Fibroblast of lung (primary cell): ENCODE measurements around the gene KDR. TPM values are rescaled to one million over a fixed set of nuclear protein-coding genes. Genes with fewer than 3 reads are reported as not detected.

ENCODE experiments used
- DNase-seq, 2 donors: peaks; one replicate each; pipeline versions ENCODE4 v3.0.0 to v3.0.0-alpha.2; 2010; ENCODE audit warnings: low read depth in 2 of 2
- H2AFZ ChIP-seq: 2 replicates; pipeline ENCODE4 v1.5.1; 2012; ENCODE audit warnings: low read length, control low read depth, inconsistent platforms
- H3K27ac ChIP-seq: 2 replicates; pipeline ENCODE4 v1.5.1; 2011; ENCODE audit warnings: low read length, control low read depth; ENCODE audit not compliant: insufficient read depth
- H3K27me3 ChIP-seq: 2 replicates; pipeline ENCODE4 v1.5.1; 2011; ENCODE audit warnings: mild to moderate bottlenecking, low read length; ENCODE audit not compliant: control insufficient read depth, insufficient read depth
- H3K36me3 ChIP-seq: 2 replicates; pipeline ENCODE4 v1.5.1; 2011; ENCODE audit warnings: low read length; ENCODE audit not compliant: control insufficient read depth, insufficient read depth
- H3K4me1 ChIP-seq: 2 replicates; pipeline ENCODE4 v1.5.1; 2011; ENCODE audit warnings: low read length; ENCODE audit not compliant: control insufficient read depth, insufficient read depth; ENCODE audit errors: extremely low read depth
- H3K4me2 ChIP-seq: 2 replicates; pipeline ENCODE4 v1.5.1; 2011; ENCODE audit warnings: low read length, control low read depth; ENCODE audit not compliant: insufficient read depth; ENCODE audit errors: extremely low read depth
- H3K4me3 ChIP-seq, 4 experiments: fragments of 200-600 bp in 1 of 4; sonication (generic) in 1 of 4; replicated peaks in 1 of 4; 2 replicates each; pipeline ENCODE4 v1.5.1; 2011 to 2016; ENCODE audit warnings: low read length in 4 of 4, low read depth in 3 of 4, mild to moderate bottlenecking in 3 of 4, control low read depth in 2 of 4, inconsistent platforms in 1 of 4, mixed read lengths in 1 of 4; ENCODE audit not compliant: insufficient read depth in 1 of 4; ENCODE audit errors: control extremely low read depth in 1 of 4
- H3K79me2 ChIP-seq: 2 replicates; pipeline ENCODE4 v1.5.1; 2012; ENCODE audit warnings: mild to moderate bottlenecking, low read length, inconsistent platforms; ENCODE audit not compliant: control insufficient read depth, insufficient read depth
- H3K9ac ChIP-seq: 2 replicates; pipeline ENCODE4 v1.5.1; 2011; ENCODE audit warnings: mild to moderate bottlenecking, low read length, control low read depth; ENCODE audit not compliant: insufficient read depth
- H3K9me3 ChIP-seq: 2 replicates; pipeline ENCODE4 v1.5.1; 2012; ENCODE audit warnings: low read depth, low read length; ENCODE audit not compliant: control insufficient read depth, insufficient read depth
- H4K20me1 ChIP-seq: 2 replicates; pipeline ENCODE4 v1.5.1; 2011; ENCODE audit warnings: low read length; ENCODE audit not compliant: control insufficient read depth, insufficient read depth; ENCODE audit errors: extremely low read depth
- CTCF ChIP-seq, 2 donors: IDR thresholded peaks in 1 of 2; conservative IDR thresholded peaks in 1 of 2; 1 replicate in 1 of 2; 2 replicates in 1 of 2; pipeline ENCODE4 v1.5.1; 2011 to 2012; ENCODE audit warnings: low read length in 2 of 2, control low read depth in 1 of 2, inconsistent platforms in 1 of 2, low read depth in 1 of 2, mild to moderate bottlenecking in 1 of 2
- EZH2 ChIP-seq: IDR thresholded peaks from 2 replicates; pipeline ENCODE4 v1.5.1; 2012; ENCODE audit warnings: low read length, control low read depth, mild to moderate bottlenecking; ENCODE audit errors: missing control alignments
- polyA plus RNA-seq, 2 donors: library from polyadenylated mRNA; depleted of rRNA in 1 of 2; stranded (reverse) in 1 of 2; unstranded in 1 of 2; fragments of >200 nt; gene quantifications; 2 replicates each; pipeline ENCODE4 v1.2.1, GENCODE V29; 2011 to 2012; ENCODE audit warnings: missing spikeins in 1 of 2
- total RNA-seq: library from RNA; depleted of rRNA; stranded (reverse); fragments of >200 nt; gene quantifications from 2 replicates; pipeline ENCODE4 v1.2.1, GENCODE V29; 2014

Gene KDR
- total and polyA plus RNA-seq, 2 donors (not counting 1 experiment from before 2014, with no cell fraction given) = 0.05 TPM; not detected in 1

- TF ChIP-seq EZH2 (no peak), CTCF (conservative IDR thresholded peaks at IDR 0.05 in 1 of 2, IDR thresholded peaks at IDR 0.05 in 1 of 2; ENCODE audit: low read depth in 1 of 2, low read length in 2 of 2) (no peak)
- H3K27me3 ChIP-seq = no peaks in the 10 kb centered on the region
- no peaks in the 10 kb centered on the region for H3K36me3 ChIP-seq
- no peaks in the 10 kb centered on the region for H3K9me3 ChIP-seq
- no peaks in the 10 kb centered on the region for H3K79me2 ChIP-seq
- no peak for DNase-seq
- H3K27ac ChIP-seq = no peak overlapping the region
- H3K4me1 ChIP-seq = no peaks in the 10 kb centered on the region
- H3K4me2 ChIP-seq = no peak overlapping the region
- no peak overlapping the region for H2AFZ ChIP-seq
- H4K20me1 ChIP-seq = no peaks in the 10 kb centered on the region
- H3K9ac ChIP-seq = no peak overlapping the region
- no peak overlapping the region for H3K4me3 ChIP-seq
Measured at GRCh38 chr4:55143858-55144257, 18.5 kb upstream of the KDR start.

GRCh38 chr4:55138367-55138766 lies 13.0 kb upstream of the KDR start:
- Histone ChIP-seq H3K27ac (no peak overlapping the region), H3K4me3 (no peak overlapping the region), H3K9me3 (no peaks in the 10 kb centered on the region), H3K79me2 (no peaks in the 10 kb centered on the region), H3K36me3 (no peaks in the 10 kb centered on the region), H2AFZ (no peak overlapping the region), H3K4me1 (no peaks in the 10 kb centered on the region), H3K9ac (no peak overlapping the region), H3K27me3 (no peaks in the 10 kb centered on the region), H3K4me2 (no peak overlapping the region), H4K20me1 (no peaks in the 10 kb centered on the region)
- TF ChIP-seq CTCF (conservative IDR thresholded peaks at IDR 0.05 in 1 of 2, IDR thresholded peaks at IDR 0.05 in 1 of 2; ENCODE audit: low read depth in 1 of 2, low read length in 2 of 2) (no peak), EZH2 (no peak)
- peak in 1 of 2 donors; percentile 38 for DNase-seq

DNA sequence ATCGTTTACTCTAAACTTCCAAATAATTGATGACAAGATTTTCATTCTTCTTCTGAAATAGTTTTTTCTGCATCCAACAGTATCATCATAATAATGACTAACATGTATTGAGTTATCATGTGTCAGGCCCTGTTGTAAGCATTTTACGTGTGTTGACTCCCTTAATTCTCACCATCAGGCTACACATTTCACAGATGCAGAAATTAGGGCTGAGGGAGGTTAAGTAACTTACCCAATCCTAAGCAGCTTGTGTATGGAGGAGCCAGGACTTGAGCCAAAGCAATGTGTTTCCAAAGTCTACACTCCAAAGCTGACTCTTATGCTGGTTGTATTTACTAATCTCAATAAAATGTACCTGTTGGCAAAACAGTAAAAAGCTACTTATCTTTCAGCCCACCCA lies 11.2 kb upstream of the KDR start:
- Histone ChIP-seq H3K27me3 (no peaks in the 10 kb centered on the region), H3K36me3 (no peaks in the 10 kb centered on the region), H3K4me3 (no peak overlapping the region), H3K9ac (no peak overlapping the region), H3K79me2 (no peaks in the 10 kb centered on the region), H3K9me3 (no peaks in the 10 kb centered on the region), H3K4me2 (no peak overlapping the region), H2AFZ (no peak overlapping the region), H3K4me1 (no peaks in the 10 kb centered on the region), H3K27ac (no peak overlapping the region), H4K20me1 (no peaks in the 10 kb centered on the region)
- DNase-seq = no peak
- TF ChIP-seq CTCF (conservative IDR thresholded peaks at IDR 0.05 in 1 of 2, IDR thresholded peaks at IDR 0.05 in 1 of 2; ENCODE audit: low read depth in 1 of 2, low read length in 2 of 2) (no peak), EZH2 (no peak)
